GM18520 (cell line): Measurements from ENCODE around the gene TCN1.
A peak's percentile ranks its signal among the peaks of the same experiment; 100 is the strongest.
"Not testable (repeated sequence)": the region's sequence is repeated elsewhere in the genome, so short reads cannot be mapped to it uniquely, and the experiment has no call there.

ENCODE experiments used
- ATAC-seq: cut with Tn5 transposase; IDR thresholded peaks from one replicate; pipeline ENCODE4 v1.9.1; 2021; ENCODE audit not compliant: unreplicated experiment

The TCN1 gene

GRCh38 chr11:59857439-59858434 is 8.6 kb downstream of the TCN1 start:
- ATAC-seq, result no peak

- no peak for ATAC-seq
Observed at GRCh38 chr11:59854871-59855270, 11.4 kb downstream of the TCN1 start.

- not testable (repeated sequence) for ATAC-seq
Observed at GRCh38 chr11:59851416-59851815, 14.9 kb downstream of the TCN1 start.

- ATAC-seq, result not testable (repeated sequence)
Observed at GRCh38 chr11:59849551-59849950, 16.7 kb downstream of the TCN1 start.

- no peak for ATAC-seq
Observed at GRCh38 chr11:59849129-59849528, 17.2 kb downstream of the TCN1 start.

GRCh38 chr11:59848439-59848838 is 17.8 kb downstream of the TCN1 start:
- ATAC-seq, result not testable (repeated sequence)

- no peak for ATAC-seq
Observed at GRCh38 chr11:59847626-59848025, 18.7 kb downstream of the TCN1 start.

GRCh38 chr11:59846556-59846955 is 19.7 kb downstream of the TCN1 start:
- ATAC-seq, result no peak

- ATAC-seq, result no peak
Observed at GRCh38 chr11:59845399-59845798, 20.9 kb downstream of the TCN1 start, which contains the start of gene CBLIF. CBLIF (minus strand) TSS chr11:59845499; CDS start chr11:59845453, 46 bp downstream.

GRCh38 chr11:59842316-59842715 is 24.0 kb downstream of the TCN1 start:
- no peak for ATAC-seq

- no peak for ATAC-seq
Observed at GRCh38 chr11:59841514-59841913, 24.8 kb downstream of the TCN1 start.

GRCh38 chr11:59839615-59840014 is 26.7 kb downstream of the TCN1 start:
- ATAC-seq, result no peak

GRCh38 chr11:59833602-59834001 is 32.7 kb downstream of the TCN1 start:
- ATAC-seq, result no peak

GRCh38 chr11:59829358-59829757 is 36.9 kb downstream of the TCN1 start:
- ATAC-seq, result no peak

GRCh38 chr11:59822989-59823566 is 43.2 kb downstream of the TCN1 start:
- peak; percentile 45 for ATAC-seq

GRCh38 chr11:59818572-59818971 is 47.7 kb downstream of the TCN1 start:
- ATAC-seq, result no peak

GRCh38 chr11:59816434-59816833 is 49.9 kb downstream of the TCN1 start:
- ATAC-seq, result not testable (repeated sequence)

- ATAC-seq, result no peak
Observed at GRCh38 chr11:59815754-59816153, 50.5 kb downstream of the TCN1 start.

- no peak for ATAC-seq
Observed at GRCh38 chr11:59814021-59814420, 52.3 kb downstream of the TCN1 start.

GRCh38 chr11:59813364-59813763 is 52.9 kb downstream of the TCN1 start:
- no peak for ATAC-seq

- no peak for ATAC-seq
Observed at GRCh38 chr11:59812220-59812619, 54.1 kb downstream of the TCN1 start.

GRCh38 chr11:59810911-59811259 is 55.4 kb downstream of the TCN1 start:
- ATAC-seq, result no peak
